Activated CD8-positive, alpha-beta T cell treated with anti-CD3 and anti-CD28 coated beads for 36 hours (primary cell): ENCODE results near the gene SERGEF. TPM values are rescaled to one million over a fixed set of nuclear protein-coding genes. Genes with fewer than 3 reads are reported as not detected.

Experiments
- ATAC-seq: fragments of 200-7000 bp; cut with Tn5 transposase; one replicate; pipeline ENCODE4 v1.10.0; 2021; ENCODE audit warnings: mild to moderate bottlenecking, moderate library complexity
- CTCF ChIA-PET: fragments of 350-600 bp; sonication (Branson Sonifier 250); formaldehyde crosslinking; loops from one replicate; lab custom pipeline; 2021; ENCODE audit warnings: antibody characterized with exemption; lab: Charles Lee
- POLR2A ChIA-PET: fragments of 350-600 bp; sonication (Branson Sonifier 250); formaldehyde crosslinking; loops from one replicate; lab custom pipeline; 2021; ENCODE audit warnings: antibody characterized with exemption; lab: Charles Lee
- DNase-seq: peaks from one replicate; pipeline ENCODE4 v3.0.0-alpha.2; 2020
- H3K27ac Mint-ChIP-seq: one replicate; pipeline ENCODE4 v1.8.0; 2021; ENCODE audit warnings: mild to moderate bottlenecking, mixed read lengths
- H3K27me3 Mint-ChIP-seq: one replicate; pipeline ENCODE4 v1.8.0; 2021; ENCODE audit warnings: mixed read lengths
- H3K36me3 Mint-ChIP-seq: one replicate; pipeline ENCODE4 v1.8.0; 2021; ENCODE audit warnings: low read depth, mixed read lengths
- H3K4me1 Mint-ChIP-seq: one replicate; pipeline ENCODE4 v1.8.0; 2021; ENCODE audit warnings: low read depth, mixed read lengths
- H3K4me3 Mint-ChIP-seq: one replicate; pipeline ENCODE4 v1.8.0; 2021; ENCODE audit warnings: mild to moderate bottlenecking, moderate library complexity, mixed read lengths
- H3K9me3 Mint-ChIP-seq: one replicate; pipeline ENCODE4 v1.8.0; 2021; ENCODE audit warnings: mixed read lengths
- intact Hi-C: fragments of 100-400 bp; cut with micrococcal nuclease; formaldehyde crosslinking; loops from one replicate; pipeline ENCODE4 v1.10.0; 2022
- total RNA-seq, 2 experiments: library from RNA; stranded (reverse); gene quantifications; one replicate each; pipeline ENCODE4 v1.2.3, GENCODE V29; 2021
- TF ChIP-seq, protein P1 (sequence below): fragments of 200-600 bp; IDR thresholded peaks from one replicate; pipeline ENCODE4 v1.8.0; 2022; ENCODE audit warnings: antibody characterized with exemption, mild to moderate bottlenecking

SERGEF gene
- total RNA-seq, 2 experiments from 2014 or later = 56.2 to 64.4 TPM

DNA sequence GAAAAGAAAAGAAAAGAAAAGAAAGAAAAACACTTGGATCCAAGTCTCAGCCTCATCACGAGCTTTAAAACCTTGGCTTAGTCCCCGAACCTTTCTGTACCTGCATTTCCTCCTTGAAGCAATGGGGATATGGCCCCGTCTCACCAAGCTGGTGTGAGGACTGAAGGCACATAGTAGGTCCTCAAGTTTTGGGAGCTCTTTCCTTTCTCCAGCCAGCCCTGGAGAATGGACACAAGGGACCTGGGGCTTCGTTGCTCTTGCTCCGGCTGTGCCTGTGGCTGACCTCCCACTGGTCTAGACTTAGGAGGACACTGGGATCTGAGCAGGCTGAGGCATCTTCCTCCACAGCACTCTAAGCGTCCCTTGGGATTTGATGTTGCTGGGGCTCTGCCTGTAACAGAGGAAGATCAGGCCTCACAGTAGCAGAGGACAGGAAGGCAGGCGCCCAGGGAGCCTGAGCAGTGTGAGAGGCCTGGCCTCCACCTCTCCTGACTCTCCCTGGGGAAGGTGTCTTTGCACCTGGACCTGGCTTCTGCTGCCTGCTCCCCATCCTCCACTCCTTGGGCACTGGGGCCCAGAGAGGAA, 245.5 kb downstream of the SERGEF start:
- intact Hi-C loops = no loop called here
- Mint-ChIP-seq H3K27me3 (peaks cover 3% of the 10 kb centered on the region), H3K9me3 (no peaks in the 10 kb centered on the region), H3K36me3 (no peaks in the 10 kb centered on the region), H3K4me3 (no peak overlapping the region), H3K27ac (no peak overlapping the region), H3K4me1 (no peaks in the 10 kb centered on the region)
- POLR2A ChIA-PET = no interaction called here
- ATAC-seq (no peak), DNase-seq (no peak)
- CTCF ChIA-PET = interaction anchor here (0.9 to 1.3 kb wide), 2 partner anchors 9 to 36 kb away, joined by 3 read pairs; no protein-coding TSS in a partner anchor
- TF ChIP-seq, protein P1, sequence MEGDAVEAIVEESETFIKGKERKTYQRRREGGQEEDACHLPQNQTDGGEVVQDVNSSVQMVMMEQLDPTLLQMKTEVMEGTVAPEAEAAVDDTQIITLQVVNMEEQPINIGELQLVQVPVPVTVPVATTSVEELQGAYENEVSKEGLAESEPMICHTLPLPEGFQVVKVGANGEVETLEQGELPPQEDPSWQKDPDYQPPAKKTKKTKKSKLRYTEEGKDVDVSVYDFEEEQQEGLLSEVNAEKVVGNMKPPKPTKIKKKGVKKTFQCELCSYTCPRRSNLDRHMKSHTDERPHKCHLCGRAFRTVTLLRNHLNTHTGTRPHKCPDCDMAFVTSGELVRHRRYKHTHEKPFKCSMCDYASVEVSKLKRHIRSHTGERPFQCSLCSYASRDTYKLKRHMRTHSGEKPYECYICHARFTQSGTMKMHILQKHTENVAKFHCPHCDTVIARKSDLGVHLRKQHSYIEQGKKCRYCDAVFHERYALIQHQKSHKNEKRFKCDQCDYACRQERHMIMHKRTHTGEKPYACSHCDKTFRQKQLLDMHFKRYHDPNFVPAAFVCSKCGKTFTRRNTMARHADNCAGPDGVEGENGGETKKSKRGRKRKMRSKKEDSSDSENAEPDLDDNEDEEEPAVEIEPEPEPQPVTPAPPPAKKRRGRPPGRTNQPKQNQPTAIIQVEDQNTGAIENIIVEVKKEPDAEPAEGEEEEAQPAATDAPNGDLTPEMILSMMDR = no peak

DNA sequence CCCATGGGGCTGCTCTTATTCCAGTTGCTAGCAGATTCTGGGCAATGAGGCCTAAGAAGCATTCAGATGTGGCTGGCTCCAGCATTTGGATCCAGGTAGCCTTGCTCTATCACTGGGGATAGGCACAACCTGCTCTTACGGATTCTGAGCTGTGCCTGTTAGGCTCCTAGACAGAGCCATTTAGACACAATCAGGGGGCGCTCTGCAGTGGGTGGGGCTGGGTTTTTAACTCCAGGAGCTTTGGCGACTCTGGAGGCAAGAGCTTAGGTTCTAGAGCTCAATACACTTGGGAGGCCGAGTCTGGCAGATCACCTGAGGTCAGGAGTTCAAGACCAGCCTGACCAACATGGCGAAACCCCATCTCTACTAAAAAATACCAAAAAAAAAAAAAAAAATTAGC, 246.3 kb downstream of the SERGEF start:
- no peaks in the 10 kb centered on the region for H3K9me3 Mint-ChIP-seq
- H3K27ac Mint-ChIP-seq = no peak overlapping the region
- no peaks in the 10 kb centered on the region for H3K4me1 Mint-ChIP-seq
- intact Hi-C loops = no loop called here
- POLR2A ChIA-PET = no interaction called here
- no peak overlapping the region for H3K4me3 Mint-ChIP-seq
- ATAC-seq (no peak), DNase-seq (no peak)
- TF ChIP-seq, protein P1 = no peak
- H3K27me3 Mint-ChIP-seq = peaks cover 3% of the 10 kb centered on the region
- no peaks in the 10 kb centered on the region for H3K36me3 Mint-ChIP-seq
- CTCF ChIA-PET = interaction anchor here (0.9 kb wide), 1 partner anchor 8 kb away, joined by 3 read pairs; no protein-coding TSS in a partner anchor

DNA sequence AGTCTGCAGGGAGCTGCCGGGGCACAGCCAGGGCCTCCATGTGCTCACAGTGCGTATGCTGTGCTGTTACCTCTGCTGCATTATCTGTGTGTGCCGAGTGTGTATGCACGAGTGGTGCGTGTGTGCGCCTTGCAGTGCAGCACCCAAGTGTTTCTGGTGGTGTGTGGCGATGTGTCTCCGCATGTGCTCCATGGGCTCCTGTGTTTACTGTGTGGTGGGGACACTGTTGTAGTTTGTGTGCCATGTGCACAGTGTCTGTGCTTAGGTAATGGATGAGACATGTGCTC, 246.8 kb downstream of the SERGEF start:
- H3K27ac Mint-ChIP-seq = no peak overlapping the region
- ATAC-seq (no peak), DNase-seq (no peak)
- intact Hi-C loops = no loop called here
- TF ChIP-seq, protein P1 = no peak
- H3K4me1 Mint-ChIP-seq = no peaks in the 10 kb centered on the region
- no peaks in the 10 kb centered on the region for H3K9me3 Mint-ChIP-seq
- ChIA-PET CTCF (no interaction called here), POLR2A (no interaction called here)
- H3K36me3 Mint-ChIP-seq = no peaks in the 10 kb centered on the region
- peaks cover 3% of the 10 kb centered on the region for H3K27me3 Mint-ChIP-seq
- H3K4me3 Mint-ChIP-seq = no peak overlapping the region

DNA sequence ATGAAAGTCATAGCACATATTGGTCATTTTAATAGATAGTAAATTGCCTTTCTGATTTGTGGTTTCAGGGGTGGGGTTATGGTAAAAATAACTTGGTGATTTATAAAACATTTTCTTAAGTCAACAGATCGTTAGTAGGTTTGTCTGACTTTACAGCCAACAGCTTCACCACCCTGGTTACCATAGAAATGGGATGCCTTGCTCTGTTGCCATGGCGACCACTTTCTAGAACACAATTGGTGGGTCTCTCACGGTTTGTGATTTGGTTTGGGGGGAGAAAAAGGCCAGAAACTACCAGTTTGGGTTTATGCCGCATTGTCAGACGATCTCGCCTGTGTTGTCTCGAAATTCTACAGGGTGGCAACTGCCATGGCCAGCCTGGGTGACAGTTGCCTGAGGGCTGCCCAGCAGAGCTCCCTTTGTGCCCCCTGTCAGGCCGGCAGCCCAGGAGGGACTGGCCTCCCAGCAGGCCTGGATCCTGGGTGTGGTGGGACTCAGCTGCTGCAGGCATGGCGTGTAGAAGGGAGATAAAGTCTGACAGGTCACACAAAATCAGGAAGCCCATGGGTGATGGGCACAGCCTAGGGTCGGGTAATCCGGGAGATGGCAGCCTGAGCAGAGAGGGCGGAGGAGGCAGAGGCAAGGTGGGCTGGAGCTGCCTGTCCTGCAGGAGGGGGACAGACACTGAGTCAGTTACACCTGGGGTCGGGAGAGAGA, 247.3 kb downstream of the SERGEF start:
- Mint-ChIP-seq H3K4me1 (no peaks in the 10 kb centered on the region), H3K9me3 (no peaks in the 10 kb centered on the region), H3K27ac (no peak overlapping the region), H3K4me3 (no peak overlapping the region), H3K27me3 (peaks cover 3% of the 10 kb centered on the region), H3K36me3 (no peaks in the 10 kb centered on the region)
- ChIA-PET POLR2A (no interaction called here), CTCF (no interaction called here)
- ATAC-seq (no peak), DNase-seq (peak; percentile 7)
- TF ChIP-seq, protein P1 = no peak
- intact Hi-C loops = no loop called here

DNA sequence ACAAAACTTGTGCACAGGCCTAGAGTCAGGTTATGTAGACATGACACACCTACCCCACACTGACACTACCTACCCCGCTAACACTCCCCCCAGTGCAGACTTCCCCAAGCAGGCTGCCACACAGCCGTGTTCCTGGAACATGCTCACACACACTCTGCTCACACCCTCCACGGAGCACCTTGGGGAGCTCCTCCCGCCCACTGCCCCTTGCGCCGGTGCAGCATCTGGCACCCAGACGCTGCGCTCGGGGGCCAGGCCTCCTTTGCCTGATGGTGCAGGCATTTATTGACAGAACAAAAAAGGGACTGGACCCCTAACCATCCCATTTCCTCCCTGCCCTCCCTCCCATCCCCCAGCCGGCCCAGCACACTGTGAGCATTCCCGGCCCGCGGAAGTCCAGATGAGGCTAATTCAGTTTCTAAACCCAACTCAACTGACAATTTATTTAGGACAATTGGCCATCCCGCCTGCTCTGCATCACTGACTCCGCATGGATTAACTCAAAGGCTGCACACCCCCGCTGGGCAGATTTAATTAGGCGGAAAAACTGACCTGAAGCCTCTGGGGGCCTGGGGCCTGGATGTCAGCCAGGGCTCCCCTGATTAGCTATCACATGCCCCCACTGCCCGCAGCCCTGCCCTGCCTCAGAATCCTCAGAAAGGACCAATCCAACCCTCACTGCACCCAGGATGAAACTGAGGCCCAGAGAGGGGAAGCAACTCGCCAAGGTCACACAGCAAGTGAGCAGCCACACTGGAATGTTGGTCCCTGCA, 248.2 kb downstream of the SERGEF start:
- ChIA-PET POLR2A (no interaction called here), CTCF (no interaction called here)
- intact Hi-C loops = no loop called here
- no peaks in the 10 kb centered on the region for H3K36me3 Mint-ChIP-seq
- H3K27me3 Mint-ChIP-seq = peaks cover 3% of the 10 kb centered on the region
- TF ChIP-seq, protein P1 = no peak
- H3K9me3 Mint-ChIP-seq = no peaks in the 10 kb centered on the region
- no peak overlapping the region for H3K4me3 Mint-ChIP-seq
- no peak overlapping the region for H3K27ac Mint-ChIP-seq
- DNase-seq (no peak), ATAC-seq (no peak)
- H3K4me1 Mint-ChIP-seq = no peaks in the 10 kb centered on the region
